Cardiac muscle cell (in vitro differentiated cells and primary cell): Measurements from ENCODE around the gene EDNRB. TPM values are rescaled to one million over a fixed set of nuclear protein-coding genes. Genes with fewer than 3 reads are reported as not detected.

Experiments
- DNase-seq, 2 donors: peaks; one replicate each; pipeline versions ENCODE4 v3.0.0 to v3.0.0-alpha.2; 2010 to 2017; ENCODE audit warnings: low read depth in 1 of 2, low spot score in 1 of 2
- H3K27ac ChIP-seq: fragments of 200-600 bp; sonication (generic); 2 replicates; pipeline ENCODE4 v1.5.1; 2016
- H3K27me3 ChIP-seq: fragments of 200-600 bp; sonication (generic); 2 replicates; pipeline ENCODE4 v1.6.0; 2016; ENCODE audit warnings: control low read depth
- H3K36me3 ChIP-seq: fragments of 200-600 bp; sonication (generic); 2 replicates; pipeline ENCODE4 v1.5.1; 2016; ENCODE audit warnings: control low read depth
- H3K4me1 ChIP-seq: fragments of 200-600 bp; sonication (generic); 2 replicates; pipeline ENCODE4 v1.8.1; 2017; ENCODE audit warnings: low read depth, mild to moderate bottlenecking, mixed run types
- H3K4me3 ChIP-seq: fragments of 200-600 bp; sonication (generic); 2 replicates; pipeline ENCODE4 v1.5.1; 2016; ENCODE audit warnings: mild to moderate bottlenecking
- H3K9me3 ChIP-seq: fragments of 200-600 bp; sonication (generic); 2 replicates; pipeline ENCODE4 v1.5.1; 2017; ENCODE audit warnings: low read depth, mild to moderate bottlenecking, control low read depth
- CTCF ChIP-seq: IDR thresholded peaks from 2 replicates; pipeline ENCODE4 v1.5.1; 2012; ENCODE audit warnings: low read depth, mild to moderate bottlenecking, low read length
- polyA plus RNA-seq: library from polyadenylated mRNA; unstranded; fragments of >200 nt; fragmentation: Nextera tagmentation; extraction: Ambion mirVana; gene quantifications from 2 replicates; pipeline ENCODE4 v1.2.1, GENCODE V29; 2016
- total RNA-seq: library from RNA; depleted of rRNA; stranded (reverse); fragments of >200 nt; gene quantifications from 2 replicates; pipeline ENCODE4 v1.2.3, GENCODE V29; 2016

EDNRB gene
- total and polyA plus RNA-seq, 2 experiments from 2014 or later, result 3.2 to 8.4 TPM

- H3K4me1 ChIP-seq, result no peaks in the 10 kb centered on the region
- no peaks in the 10 kb centered on the region for H3K9me3 ChIP-seq
- H3K4me3 ChIP-seq, result no peak overlapping the region
- H3K27ac ChIP-seq, result no peak overlapping the region
- no peaks in the 10 kb centered on the region for H3K36me3 ChIP-seq
- H3K27me3 ChIP-seq, result no peaks in the 10 kb centered on the region
- DNase-seq, result no peak
- no peak for TF ChIP-seq CTCF
Measured at GRCh38 chr13:77916488-77916887, 2.1 kb downstream of the EDNRB start.

- Histone ChIP-seq H3K27me3 (no peaks in the 10 kb centered on the region), H3K27ac (no peak overlapping the region), H3K4me1 (peaks cover 7% of the 10 kb centered on the region), H3K4me3 (no peak overlapping the region), H3K36me3 (no peaks in the 10 kb centered on the region), H3K9me3 (no peaks in the 10 kb centered on the region)
- no peak for DNase-seq
- no peak for TF ChIP-seq CTCF
Measured at GRCh38 chr13:77915686-77916085, 2.9 kb downstream of the EDNRB start.

GRCh38 chr13:77913003-77913402 is 5.6 kb downstream of the EDNRB start:
- no peaks in the 10 kb centered on the region for H3K9me3 ChIP-seq
- no peak for TF ChIP-seq CTCF
- H3K4me1 ChIP-seq, result peaks cover 18% of the 10 kb centered on the region
- no peaks in the 10 kb centered on the region for H3K27me3 ChIP-seq
- H3K36me3 ChIP-seq, result no peaks in the 10 kb centered on the region
- no peak for DNase-seq
- H3K4me3 ChIP-seq, result no peak overlapping the region
- H3K27ac ChIP-seq, result no peak overlapping the region

GRCh38 chr13:77911751-77912150 is 6.9 kb downstream of the EDNRB start:
- no peaks in the 10 kb centered on the region for H3K27me3 ChIP-seq
- no peak for TF ChIP-seq CTCF
- no peak for DNase-seq
- H3K9me3 ChIP-seq, result no peaks in the 10 kb centered on the region
- peaks cover 25% of the 10 kb centered on the region for H3K4me1 ChIP-seq
- H3K4me3 ChIP-seq, result no peak overlapping the region
- H3K36me3 ChIP-seq, result no peaks in the 10 kb centered on the region
- H3K27ac ChIP-seq, result no peak overlapping the region

- no peak for TF ChIP-seq CTCF
- Histone ChIP-seq H3K4me3 (no peak overlapping the region), H3K27me3 (no peaks in the 10 kb centered on the region), H3K36me3 (no peaks in the 10 kb centered on the region), H3K27ac (peak overlapping the region; percentile 49), H3K9me3 (no peaks in the 10 kb centered on the region), H3K4me1 (peaks cover 25% of the 10 kb centered on the region)
- DNase-seq, result peak in 1 of 2 donors; percentile 83
Measured at GRCh38 chr13:77909827-77910226, 8.8 kb downstream of the EDNRB start.

GRCh38 chr13:77908531-77908930 is 10.1 kb downstream of the EDNRB start:
- no peak for TF ChIP-seq CTCF
- no peak for DNase-seq
- peaks cover 25% of the 10 kb centered on the region for H3K4me1 ChIP-seq
- H3K9me3 ChIP-seq, result no peaks in the 10 kb centered on the region
- no peak overlapping the region for H3K27ac ChIP-seq
- H3K27me3 ChIP-seq, result no peaks in the 10 kb centered on the region
- H3K36me3 ChIP-seq, result no peaks in the 10 kb centered on the region
- no peak overlapping the region for H3K4me3 ChIP-seq
